Neural cell (in vitro differentiated cells): Measurements from ENCODE around the gene PPP1R13B. TPM values are rescaled to one million over a fixed set of nuclear protein-coding genes. Genes with fewer than 3 reads are reported as not detected.

Experiments used
- H2AFZ ChIP-seq: fragments of 200-600, 300-800 bp; sonication (generic), shearing (Covaris generic); 2 replicates; pipeline ENCODE4 v1.6.0; 2014; ENCODE audit warnings: low read depth, mild to moderate bottlenecking, antibody characterized with exemption, low read length, moderate library complexity
- H3F3A ChIP-seq: fragments of 200-600 bp; shearing (Covaris generic); 2 replicates; pipeline ENCODE4 v1.6.1; 2016; ENCODE audit warnings: mild to moderate bottlenecking, moderate library complexity, mixed read lengths, antibody characterized with exemption, low read length; ENCODE audit not compliant: insufficient read depth, poor library complexity, severe bottlenecking
- H3K27ac ChIP-seq: fragments of 200-600, 300-800 bp; sonication (generic), shearing (Covaris generic); 2 replicates; pipeline ENCODE4 v1.5.1; 2014; ENCODE audit warnings: mild to moderate bottlenecking, low read length, moderate library complexity
- H3K27me3 ChIP-seq: fragments of 300-800, 200-600 bp; sonication (generic), shearing (Covaris generic); 2 replicates; pipeline ENCODE4 v1.6.0; 2014; ENCODE audit warnings: mild to moderate bottlenecking, low read depth, low read length, moderate library complexity; ENCODE audit not compliant: insufficient read depth
- H3K36me3 ChIP-seq: fragments of 300-800, 200-600 bp; sonication (generic), shearing (Covaris generic); 2 replicates; pipeline ENCODE4 v1.5.1; 2014; ENCODE audit warnings: mild to moderate bottlenecking, antibody characterized with exemption, low read length, moderate library complexity; ENCODE audit not compliant: insufficient read depth
- H3K4me2 ChIP-seq: fragments of 300-800, 200-600 bp; sonication (generic), shearing (Covaris generic); 2 replicates; pipeline ENCODE4 v1.6.0; 2014; ENCODE audit warnings: mild to moderate bottlenecking, low read length
- H3K4me3 ChIP-seq: fragments of 300-800, 200-600 bp; sonication (generic), shearing (Covaris generic); 2 replicates; pipeline ENCODE4 v1.5.1; 2014; ENCODE audit warnings: mild to moderate bottlenecking, low read length, moderate library complexity
- H3K79me2 ChIP-seq: fragments of 200-600 bp; shearing (Covaris generic); replicated peaks from 2 replicates; pipeline ENCODE4 v1.6.0; 2014; ENCODE audit warnings: mild to moderate bottlenecking, low read length, moderate library complexity; ENCODE audit not compliant: insufficient read depth
- H3K9ac ChIP-seq: fragments of 300-800, 200-600 bp; sonication (generic), shearing (Covaris generic); 2 replicates; pipeline ENCODE4 v1.6.1; 2016; ENCODE audit warnings: mild to moderate bottlenecking, low read length, mixed read lengths
- H3K9me2 ChIP-seq: fragments of 200-600 bp; shearing (Covaris generic); 2 replicates; pipeline ENCODE4 v1.6.1; 2016; ENCODE audit warnings: mild to moderate bottlenecking, low read length, mixed read lengths; ENCODE audit not compliant: insufficient read depth
- H3K9me3 ChIP-seq: fragments of 200-600, 300-800 bp; sonication (generic), shearing (Covaris generic); 2 replicates; pipeline ENCODE4 v1.6.1; 2016; ENCODE audit warnings: mild to moderate bottlenecking, mixed run types, low read length, moderate library complexity, mixed read lengths
- H4K20me1 ChIP-seq: fragments of 200-600 bp; shearing (Covaris generic); 2 replicates; pipeline ENCODE4 v1.6.1; 2016; ENCODE audit warnings: mild to moderate bottlenecking, mixed run types; ENCODE audit not compliant: insufficient read depth
- EP300 ChIP-seq: fragments of 450-650 bp; conservative IDR thresholded peaks from 2 replicates; pipeline ENCODE4 v1.6.1; 2014; ENCODE audit warnings: antibody characterized with exemption, mild to moderate bottlenecking, moderate library complexity; ENCODE audit not compliant: poor library complexity, severe bottlenecking
- EZH2 ChIP-seq: fragments of 200-600, 300-800 bp; shearing (Covaris generic), sonication (generic); IDR thresholded peaks from 2 replicates; pipeline ENCODE4 v1.6.1; 2014; ENCODE audit warnings: antibody characterized with exemption, low read length, borderline replicate concordance, mild to moderate bottlenecking; ENCODE audit not compliant: insufficient read depth, poor library complexity, severe bottlenecking
- MXI1 ChIP-seq: fragments of 450-650 bp; conservative IDR thresholded peaks from 2 replicates; pipeline ENCODE4 v1.6.1; 2014; ENCODE audit warnings: antibody characterized with exemption, mild to moderate bottlenecking; ENCODE audit not compliant: poor library complexity, severe bottlenecking
- POLR2AphosphoS5 ChIP-seq: IDR thresholded peaks from 2 replicates; pipeline ENCODE4 v1.6.1; 2012
- RAD21 ChIP-seq: fragments of 450-650 bp; conservative IDR thresholded peaks from 2 replicates; pipeline ENCODE4 v1.6.1; 2014; ENCODE audit warnings: antibody characterized with exemption, mild to moderate bottlenecking, moderate library complexity
- SMC3 ChIP-seq: fragments of 450-650 bp; conservative IDR thresholded peaks from 2 replicates; pipeline ENCODE4 v1.6.1; 2014; ENCODE audit warnings: antibody characterized with exemption, mild to moderate bottlenecking, moderate library complexity; ENCODE audit not compliant: poor library complexity
- polyA plus RNA-seq: library from polyadenylated mRNA; depleted of rRNA; stranded (reverse); fragments of >200 nt; gene quantifications from 2 replicates; pipeline ENCODE4 v1.2.3, GENCODE V29; 2014

The PPP1R13B gene
- polyA plus RNA-seq, 1 donor from 2014 or later, result 8.2 TPM

GRCh38 chr14:103848175-103849077 is 1.1 kb upstream of the PPP1R13B start:
- Histone ChIP-seq H3K4me2 (peak overlapping the region; percentile 44), H3F3A (peaks cover 2% of the 10 kb centered on the region), H4K20me1 (no peaks in the 10 kb centered on the region), H3K9ac (peak overlapping the region; percentile 73), H3K79me2 (peaks cover 23% of the 10 kb centered on the region), H3K9me2 (no peaks in the 10 kb centered on the region), H3K27ac (no peak overlapping the region), H3K9me3 (no peaks in the 10 kb centered on the region), H2AFZ (peak overlapping the region; percentile 60), H3K4me3 (peak overlapping the region; percentile 71), H3K36me3 (no peaks in the 10 kb centered on the region), H3K27me3 (peaks cover 20% of the 10 kb centered on the region)
- no peak for TF ChIP-seq EP300

- Histone ChIP-seq H3F3A (peaks cover 2% of the 10 kb centered on the region), H4K20me1 (no peaks in the 10 kb centered on the region), H3K27me3 (peaks cover 20% of the 10 kb centered on the region), H3K9ac (peak overlapping the region; percentile 74), H3K4me3 (peak overlapping the region; percentile 80), H3K36me3 (no peaks in the 10 kb centered on the region), H3K9me2 (no peaks in the 10 kb centered on the region), H3K9me3 (no peaks in the 10 kb centered on the region), H3K79me2 (peaks cover 23% of the 10 kb centered on the region), H3K4me2 (peak overlapping the region; percentile 77), H2AFZ (peak overlapping the region; percentile 10), H3K27ac (peak overlapping the region; percentile 49)
- TF ChIP-seq EZH2 (no peak), SMC3 (peak; percentile 19), EP300 (no peak), RAD21 (peak; percentile 21), POLR2AphosphoS5 (peak; percentile 30), MXI1 (peak; percentile 19)
Observed at GRCh38 chr14:103846543-103847450, 578 bp downstream of the PPP1R13B start.

GRCh38 chr14:103846097-103846496 is 1.3 kb downstream of the PPP1R13B start:
- no peaks in the 10 kb centered on the region for H3K9me2 ChIP-seq
- peaks cover 23% of the 10 kb centered on the region for H3K79me2 ChIP-seq
- peak overlapping the region; percentile 77 for H3K4me2 ChIP-seq
- TF ChIP-seq EP300, result no peak
- peak; percentile 29 for TF ChIP-seq MXI1
- peak overlapping the region; percentile 80 for H3K4me3 ChIP-seq
- no peaks in the 10 kb centered on the region for H3K9me3 ChIP-seq
- no peaks in the 10 kb centered on the region for H4K20me1 ChIP-seq
- peak overlapping the region; percentile 74 for H3K9ac ChIP-seq
- peak overlapping the region; percentile 49 for H3K27ac ChIP-seq
- H3K27me3 ChIP-seq, result peaks cover 20% of the 10 kb centered on the region
- peaks cover 2% of the 10 kb centered on the region for H3F3A ChIP-seq
- no peaks in the 10 kb centered on the region for H3K36me3 ChIP-seq
- H2AFZ ChIP-seq, result peak overlapping the region; percentile 10
